ENCODE data around the gene RNASET2. TPM values are rescaled to one million over a fixed set of nuclear protein-coding genes. Genes with fewer than 3 reads are reported as not detected.

RNASET2 gene
- polyA plus RNA-seq, 1 experiment = 28.0 TPM

DNA sequence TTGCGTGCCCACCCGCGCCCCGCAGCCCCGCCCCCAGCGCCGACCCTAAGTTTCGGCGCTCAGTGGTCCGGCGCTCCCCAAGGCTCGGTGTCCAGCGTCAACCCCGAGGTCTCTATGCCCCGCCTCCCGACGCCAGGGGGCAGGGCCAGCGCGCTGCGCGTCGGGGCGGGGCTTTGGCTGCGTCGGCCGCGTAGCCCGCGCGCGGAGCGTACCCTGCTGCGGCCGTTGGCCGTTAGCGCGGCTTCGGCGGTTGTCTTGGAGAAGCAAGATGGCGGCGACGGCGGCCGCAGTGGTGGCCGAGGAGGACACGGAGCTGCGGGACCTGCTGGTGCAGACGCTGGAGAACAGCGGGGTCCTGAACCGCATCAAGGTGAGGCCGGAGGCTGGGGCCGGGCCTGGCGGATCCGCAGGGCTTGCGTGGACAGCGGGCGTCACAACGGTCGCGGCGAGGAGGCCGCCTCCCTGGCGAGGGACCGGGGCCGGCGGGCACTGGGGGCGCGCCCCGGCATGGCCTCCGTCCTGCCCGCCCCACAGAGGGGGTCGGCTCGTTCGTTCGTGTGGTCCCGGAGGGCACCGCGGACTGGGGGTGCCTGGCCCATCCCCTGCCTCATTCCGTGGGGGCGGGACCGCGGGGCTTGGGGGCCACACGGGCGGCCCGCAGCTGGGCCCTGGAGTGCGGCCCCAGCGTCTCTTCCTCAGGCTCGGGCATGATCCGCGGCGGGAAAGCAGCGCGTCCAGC lies 43.0 kb upstream of the RNASET2 start, which contains the start of gene CEP43:
Gene CEP43 (plus strand): TSS at position 253 of the 739 bp plus-strand sequence. CDS start 16 bp downstream, at position 269.
- DNase-seq (ENCODE audit: low read depth, low spot score) = peak; percentile 87
- Histone ChIP-seq H3K27me3 (ENCODE audit: control insufficient read depth, insufficient read depth, low read length) (no peaks in the 10 kb centered on the region), H3K4me3 (ENCODE audit: low read depth, low read length) (peak within 1 kb of the TSS; percentile 83), H3K9me3 (ENCODE audit: control insufficient read depth, insufficient read depth, low read length) (no peaks in the 10 kb centered on the region; the same call in 1 of the 2 replicates), H3K27ac (ENCODE audit: low read depth, low read length) (no peak within 1 kb of the TSS)
- ChIA-PET POLR2A (interaction anchor here (1.0 to 1.1 kb wide), 2 partner anchors 43 to 373 kb away, joined by 7 to 8 read pairs; partner anchors contain the start of gene RNASET2), CTCF (interaction anchor here (0.7 to 3.1 kb wide), 5 partner anchors 10 to 48 kb away, joined by 3 to 38 read pairs (median 3); no protein-coding TSS in a partner anchor)
- TF ChIP-seq, protein P1, sequence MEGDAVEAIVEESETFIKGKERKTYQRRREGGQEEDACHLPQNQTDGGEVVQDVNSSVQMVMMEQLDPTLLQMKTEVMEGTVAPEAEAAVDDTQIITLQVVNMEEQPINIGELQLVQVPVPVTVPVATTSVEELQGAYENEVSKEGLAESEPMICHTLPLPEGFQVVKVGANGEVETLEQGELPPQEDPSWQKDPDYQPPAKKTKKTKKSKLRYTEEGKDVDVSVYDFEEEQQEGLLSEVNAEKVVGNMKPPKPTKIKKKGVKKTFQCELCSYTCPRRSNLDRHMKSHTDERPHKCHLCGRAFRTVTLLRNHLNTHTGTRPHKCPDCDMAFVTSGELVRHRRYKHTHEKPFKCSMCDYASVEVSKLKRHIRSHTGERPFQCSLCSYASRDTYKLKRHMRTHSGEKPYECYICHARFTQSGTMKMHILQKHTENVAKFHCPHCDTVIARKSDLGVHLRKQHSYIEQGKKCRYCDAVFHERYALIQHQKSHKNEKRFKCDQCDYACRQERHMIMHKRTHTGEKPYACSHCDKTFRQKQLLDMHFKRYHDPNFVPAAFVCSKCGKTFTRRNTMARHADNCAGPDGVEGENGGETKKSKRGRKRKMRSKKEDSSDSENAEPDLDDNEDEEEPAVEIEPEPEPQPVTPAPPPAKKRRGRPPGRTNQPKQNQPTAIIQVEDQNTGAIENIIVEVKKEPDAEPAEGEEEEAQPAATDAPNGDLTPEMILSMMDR (IDR thresholded peaks at IDR 0.05; ENCODE audit: low read depth, low read length) = no peak

DNA sequence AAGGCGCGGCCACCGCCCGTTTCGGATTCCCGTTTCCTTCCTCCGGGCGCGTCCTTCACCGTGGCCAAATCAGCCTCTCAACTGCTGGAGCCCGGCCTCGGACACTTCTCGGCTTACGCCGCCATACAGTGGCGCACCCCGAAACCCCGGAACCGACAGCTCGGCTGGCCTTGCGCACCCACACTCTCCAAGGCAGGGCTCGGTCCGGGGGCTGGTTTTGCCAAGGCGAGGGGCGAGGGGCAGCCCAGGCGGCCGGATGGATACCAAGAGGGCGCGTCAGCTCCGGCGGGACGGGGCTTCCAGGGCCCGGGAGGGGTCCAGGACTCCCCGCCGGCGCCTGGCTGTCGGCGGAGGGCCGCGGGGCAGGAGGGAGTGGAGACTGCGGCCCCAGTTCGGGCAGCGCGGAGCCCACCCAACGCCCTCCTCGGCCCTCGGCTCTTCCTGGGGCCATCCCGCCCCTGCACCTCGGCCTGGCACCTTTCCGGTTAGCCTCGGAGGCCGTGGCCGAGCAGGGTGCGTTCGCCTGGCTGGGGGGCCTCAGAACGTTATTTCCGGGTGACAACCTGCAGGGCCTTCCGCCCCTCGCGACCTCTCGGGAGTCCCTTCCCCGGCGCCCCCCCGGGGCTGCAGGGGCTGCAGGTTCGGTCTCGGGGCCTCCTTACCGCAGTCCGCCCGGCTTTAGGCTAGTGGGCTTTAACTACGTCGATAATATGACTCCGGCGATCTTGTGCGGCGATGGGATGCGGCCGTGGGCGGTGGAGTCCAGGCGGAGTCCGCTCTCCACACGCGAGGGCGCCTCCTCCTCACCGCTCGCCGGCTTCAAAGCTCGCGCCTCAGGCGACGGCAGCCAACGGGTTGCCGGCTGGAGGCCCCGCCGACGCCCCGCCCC lies 42.1 kb upstream of the RNASET2 start:
- ChIA-PET CTCF (interaction anchor here (1.0 to 3.1 kb wide), 4 partner anchors 9 to 47 kb away, joined by 3 to 38 read pairs (median 4); no protein-coding TSS in a partner anchor), POLR2A (interaction anchor here (1.0 to 1.1 kb wide), 2 partner anchors 42 to 372 kb away, joined by 7 to 8 read pairs; partner anchors contain the start of gene RNASET2)
- H3K27ac ChIP-seq (ENCODE audit: low read depth, low read length) = no peak overlapping the region
- no peak for DNase-seq (ENCODE audit: low read depth, low spot score)
- H3K9me3 ChIP-seq (ENCODE audit: control insufficient read depth, insufficient read depth, low read length) = no peaks in the 10 kb centered on the region; the same call in 1 of the 2 replicates
- H3K4me3 ChIP-seq (ENCODE audit: low read depth, low read length) = peak overlapping the region; percentile 78
- TF ChIP-seq, protein P1 (IDR thresholded peaks at IDR 0.05; ENCODE audit: low read depth, low read length) = no peak
- H3K27me3 ChIP-seq (ENCODE audit: control insufficient read depth, insufficient read depth, low read length) = no peaks in the 10 kb centered on the region

- no peak overlapping the region for H3K27ac ChIP-seq (ENCODE audit: low read depth, low read length)
- no peaks in the 10 kb centered on the region for H3K27me3 ChIP-seq (ENCODE audit: control insufficient read depth, insufficient read depth, low read length)
- TF ChIP-seq, protein P1 (IDR thresholded peaks at IDR 0.05; ENCODE audit: low read depth, low read length) = peak; percentile 64
- peak overlapping the region; percentile 78 for H3K4me3 ChIP-seq (ENCODE audit: low read depth, low read length)
- H3K9me3 ChIP-seq (ENCODE audit: control insufficient read depth, insufficient read depth, low read length) = no peaks in the 10 kb centered on the region; the same call in 1 of the 2 replicates
- ChIA-PET POLR2A (no interaction called here), CTCF (interaction anchor here (3.1 kb wide), 1 partner anchor 9 kb away, joined by 38 read pairs; no protein-coding TSS in a partner anchor)
- peak; percentile 16 for DNase-seq (ENCODE audit: low read depth, low spot score)
These were observed 41.5 kb upstream of the RNASET2 start for GRCh38 chr6:166997768-166998255.

DNA sequence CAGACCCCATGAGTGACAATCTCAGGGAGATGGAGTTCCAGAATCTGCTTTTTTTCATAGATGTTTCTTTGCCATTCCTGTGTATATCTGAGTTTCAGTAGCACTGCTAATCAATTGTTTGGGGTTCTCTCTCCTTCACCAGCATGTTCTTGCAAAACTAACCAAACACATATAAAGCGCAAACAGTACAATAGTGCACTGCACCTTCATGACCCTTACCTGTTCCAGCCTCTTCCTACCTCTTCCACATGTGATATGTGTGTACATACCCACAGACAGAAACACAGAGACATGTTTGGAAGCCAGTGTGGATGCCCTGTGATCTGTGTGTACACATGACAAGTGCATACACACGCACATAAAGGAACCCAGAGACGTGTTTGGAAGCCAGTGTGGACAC lies 41.0 kb upstream of the RNASET2 start:
- no peaks in the 10 kb centered on the region for H3K27me3 ChIP-seq (ENCODE audit: control insufficient read depth, insufficient read depth, low read length)
- H3K4me3 ChIP-seq (ENCODE audit: low read depth, low read length) = peak overlapping the region; percentile 78
- POLR2A ChIA-PET = no interaction called here
- DNase-seq (ENCODE audit: low read depth, low spot score) = no peak
- no peak overlapping the region for H3K27ac ChIP-seq (ENCODE audit: low read depth, low read length)
- H3K9me3 ChIP-seq (ENCODE audit: control insufficient read depth, insufficient read depth, low read length) = no peaks in the 10 kb centered on the region; the same call in 1 of the 2 replicates
- TF ChIP-seq, protein P1 (IDR thresholded peaks at IDR 0.05; ENCODE audit: low read depth, low read length) = no peak
- CTCF ChIA-PET = no interaction called here
